Measurements from ENCODE around the gene SFXN1.

DNA sequence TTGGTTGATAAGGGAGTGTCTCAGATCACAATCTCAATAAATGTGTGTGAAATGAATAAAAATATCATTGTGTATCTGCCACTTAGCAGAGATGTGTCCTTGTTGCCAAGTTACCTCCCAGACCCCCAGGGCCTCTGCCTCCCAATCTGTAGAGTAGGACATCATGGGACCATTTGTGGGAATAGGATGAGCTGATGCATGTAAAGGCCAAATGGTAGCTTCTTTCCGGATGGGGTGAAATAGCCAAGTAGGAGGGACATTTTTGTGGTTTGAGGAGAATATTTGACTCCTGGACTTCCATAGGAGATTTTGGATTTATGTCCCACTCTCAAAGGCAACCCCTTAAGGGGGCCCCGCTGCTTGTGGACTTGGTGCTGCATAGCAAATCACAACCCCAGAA, 96.9 kb downstream of the SFXN1 start:
- TF ChIP-seq, protein P1, sequence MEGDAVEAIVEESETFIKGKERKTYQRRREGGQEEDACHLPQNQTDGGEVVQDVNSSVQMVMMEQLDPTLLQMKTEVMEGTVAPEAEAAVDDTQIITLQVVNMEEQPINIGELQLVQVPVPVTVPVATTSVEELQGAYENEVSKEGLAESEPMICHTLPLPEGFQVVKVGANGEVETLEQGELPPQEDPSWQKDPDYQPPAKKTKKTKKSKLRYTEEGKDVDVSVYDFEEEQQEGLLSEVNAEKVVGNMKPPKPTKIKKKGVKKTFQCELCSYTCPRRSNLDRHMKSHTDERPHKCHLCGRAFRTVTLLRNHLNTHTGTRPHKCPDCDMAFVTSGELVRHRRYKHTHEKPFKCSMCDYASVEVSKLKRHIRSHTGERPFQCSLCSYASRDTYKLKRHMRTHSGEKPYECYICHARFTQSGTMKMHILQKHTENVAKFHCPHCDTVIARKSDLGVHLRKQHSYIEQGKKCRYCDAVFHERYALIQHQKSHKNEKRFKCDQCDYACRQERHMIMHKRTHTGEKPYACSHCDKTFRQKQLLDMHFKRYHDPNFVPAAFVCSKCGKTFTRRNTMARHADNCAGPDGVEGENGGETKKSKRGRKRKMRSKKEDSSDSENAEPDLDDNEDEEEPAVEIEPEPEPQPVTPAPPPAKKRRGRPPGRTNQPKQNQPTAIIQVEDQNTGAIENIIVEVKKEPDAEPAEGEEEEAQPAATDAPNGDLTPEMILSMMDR (conservative IDR thresholded peaks at IDR 0.05), result no peak
- no peak for TF ChIP-seq EZH2 (IDR thresholded peaks at IDR 0.05; ENCODE audit: low read depth)
